HG03565 (cell line): ENCODE measurements around the gene CNRIP1.
A peak's percentile ranks its signal among the peaks of the same experiment; 100 is the strongest.
"Not testable (repeated sequence)": the region's sequence is repeated elsewhere in the genome, so short reads cannot be mapped to it uniquely, and the experiment has no call there.

Experiments used
- ATAC-seq: cut with Tn5 transposase; IDR thresholded peaks from one replicate; pipeline ENCODE4 v1.9.1; 2021; ENCODE audit warnings: mild to moderate bottlenecking, moderate library complexity; ENCODE audit not compliant: unreplicated experiment

Gene CNRIP1

GRCh38 chr2:68341062-68341329, 21.2 kb upstream of the CNRIP1 start:
- ATAC-seq = no peak

- ATAC-seq = no peak
Observed at GRCh38 chr2:68340226-68341061, 20.7 kb upstream of the CNRIP1 start.

DNA sequence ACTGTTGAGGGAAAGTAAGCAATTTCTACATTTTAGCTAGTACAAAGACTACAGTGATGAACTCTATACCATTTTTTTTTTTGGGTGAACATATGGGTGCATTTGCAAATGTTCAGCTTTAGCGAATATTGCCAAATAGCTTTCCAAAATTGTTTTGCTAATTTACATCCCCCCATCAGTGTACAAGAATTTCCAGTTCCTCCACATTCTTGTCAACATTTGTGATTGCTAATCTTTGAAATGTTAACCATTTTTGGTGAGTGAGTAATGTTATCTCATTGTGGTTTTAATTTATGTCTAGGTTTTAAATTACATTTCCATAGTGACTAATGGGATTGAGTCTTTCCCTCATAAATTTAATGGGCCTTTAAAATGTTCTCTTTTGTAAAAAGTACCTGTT, 16.4 kb upstream of the CNRIP1 start:
- no peak for ATAC-seq

DNA sequence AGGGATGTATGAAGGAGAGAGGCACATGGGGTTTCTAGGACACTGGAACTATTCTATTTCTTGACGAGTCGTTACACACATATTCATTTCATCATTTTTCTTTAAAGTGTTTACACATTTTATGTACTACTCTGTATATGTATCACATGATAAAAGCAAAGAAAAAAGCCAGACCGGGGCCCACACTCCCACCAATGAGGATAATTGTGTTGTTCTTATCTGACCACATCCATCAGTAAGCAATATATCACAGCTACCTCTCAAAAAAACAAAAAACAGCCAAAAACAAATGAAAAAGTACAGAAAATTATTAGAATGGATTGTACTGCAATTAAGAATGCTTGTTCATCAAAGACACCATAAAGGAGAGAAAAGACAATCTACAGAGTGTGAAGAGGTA, 14.2 kb upstream of the CNRIP1 start:
- no peak for ATAC-seq

DNA sequence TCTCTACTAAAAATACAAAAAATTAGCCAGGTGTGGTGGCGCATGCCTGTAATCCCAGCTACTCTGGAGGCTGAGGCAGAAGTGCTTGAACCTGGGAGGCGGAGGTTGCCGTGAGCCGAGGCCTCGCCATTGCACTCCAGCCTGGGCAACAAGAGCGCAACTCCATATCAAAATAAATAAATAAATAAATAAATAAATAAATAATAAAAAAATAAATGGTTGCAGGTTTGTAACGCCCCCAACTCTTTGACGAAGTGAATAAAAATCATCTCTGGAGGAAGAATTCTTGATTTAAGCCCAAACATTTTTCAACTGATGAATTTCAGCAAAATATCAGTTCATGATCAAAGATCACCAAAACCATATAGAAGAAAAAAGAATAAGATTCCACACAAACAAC, 13.3 kb upstream of the CNRIP1 start:
- ATAC-seq = no peak

- ATAC-seq = no peak
Observed at GRCh38 chr2:68330691-68331090, 10.9 kb upstream of the CNRIP1 start.

- no peak for ATAC-seq
Observed at GRCh38 chr2:68328901-68329300, 9.2 kb upstream of the CNRIP1 start.

- ATAC-seq = no peak
Observed at GRCh38 chr2:68325056-68325455, 5.3 kb upstream of the CNRIP1 start.

- ATAC-seq = no peak
Observed at GRCh38 chr2:68320118-68320641, 431 bp upstream of the CNRIP1 start.

- no peak for ATAC-seq
Observed at GRCh38 chr2:68318914-68319397, 793 bp downstream of the CNRIP1 start.

- ATAC-seq = no peak
Observed at GRCh38 chr2:68317971-68318913, 1.5 kb downstream of the CNRIP1 start.

DNA sequence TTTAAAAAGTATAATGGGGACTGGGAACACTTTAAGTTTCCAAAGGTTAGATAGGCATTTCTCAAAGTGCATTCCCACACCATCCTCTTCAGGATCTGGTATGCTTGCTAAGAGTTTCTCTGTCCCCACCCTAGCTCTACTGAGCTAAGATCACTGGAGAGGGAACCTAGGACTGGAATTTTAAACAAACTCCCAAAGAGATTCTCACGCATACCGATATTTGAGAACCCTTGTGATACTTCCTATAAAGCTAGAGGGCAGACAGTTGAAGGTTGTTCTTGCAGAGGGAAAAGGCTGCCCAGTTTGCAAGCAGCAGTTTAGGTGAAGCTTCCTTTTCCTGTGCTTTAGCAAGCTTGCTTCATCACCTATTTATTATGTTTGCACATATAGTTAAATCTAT, 3.6 kb downstream of the CNRIP1 start:
- ATAC-seq = no peak

DNA sequence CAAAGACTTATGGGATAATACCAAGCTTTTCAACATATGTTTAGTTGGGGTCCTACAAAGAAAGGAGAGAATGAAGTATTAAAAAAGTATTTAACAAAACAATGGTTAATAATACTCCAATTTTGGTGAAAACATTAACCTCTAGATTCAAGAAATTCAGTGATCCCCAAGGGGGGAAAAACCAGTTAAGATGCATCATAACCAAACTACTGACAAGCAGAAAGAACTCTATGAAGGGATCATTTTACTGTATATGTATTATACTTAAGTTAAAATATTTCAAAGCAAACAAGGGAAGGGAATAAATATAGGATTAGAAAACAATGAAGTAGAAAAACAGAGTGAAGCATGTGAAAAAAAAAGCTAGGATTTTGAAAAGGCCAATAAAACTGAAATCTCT, 8.7 kb downstream of the CNRIP1 start:
- no peak for ATAC-seq

DNA sequence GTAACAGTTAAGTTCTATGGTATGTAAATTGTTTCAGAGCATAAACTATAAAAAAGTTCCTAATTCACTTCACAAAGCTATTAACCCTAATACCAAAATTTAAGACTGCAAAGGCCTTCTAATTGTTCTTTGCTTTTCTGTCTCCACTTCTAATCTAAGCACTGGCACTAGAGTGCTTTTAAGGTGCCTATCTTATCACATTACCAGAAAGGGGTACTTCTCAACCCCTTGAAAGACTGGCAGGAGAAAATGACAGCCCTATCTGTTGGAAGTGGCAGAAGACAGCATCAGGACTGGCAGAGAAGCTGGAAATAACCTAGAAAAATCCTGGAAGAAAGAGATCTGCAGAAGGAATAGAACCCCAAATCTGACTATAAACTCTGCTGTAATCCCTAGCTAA, 10.3 kb downstream of the CNRIP1 start:
- ATAC-seq = no peak

DNA sequence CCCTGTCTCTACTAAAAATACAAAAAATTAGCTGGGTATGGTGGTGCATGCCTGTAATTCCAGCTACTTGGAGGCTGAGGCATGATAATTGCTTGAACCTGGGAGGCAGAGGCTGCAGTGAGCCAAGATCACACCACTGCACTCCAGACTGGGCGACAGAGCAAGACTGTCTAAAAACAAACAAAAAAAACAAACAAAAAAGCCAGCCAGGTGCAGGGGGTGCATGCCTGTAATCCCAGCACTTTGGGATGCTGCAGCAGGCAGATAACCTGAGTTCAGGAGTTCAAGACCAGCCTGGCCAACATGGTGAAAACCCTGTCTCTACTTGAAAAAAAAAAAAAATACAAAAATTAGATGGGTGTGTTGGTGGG, 15.9 kb downstream of the CNRIP1 start:
- not testable (repeated sequence) for ATAC-seq

GRCh38 chr2:68303033-68303901, 16.5 kb downstream of the CNRIP1 start:
- ATAC-seq = no peak

GRCh38 chr2:68302281-68302875, 17.4 kb downstream of the CNRIP1 start:
- no peak for ATAC-seq

DNA sequence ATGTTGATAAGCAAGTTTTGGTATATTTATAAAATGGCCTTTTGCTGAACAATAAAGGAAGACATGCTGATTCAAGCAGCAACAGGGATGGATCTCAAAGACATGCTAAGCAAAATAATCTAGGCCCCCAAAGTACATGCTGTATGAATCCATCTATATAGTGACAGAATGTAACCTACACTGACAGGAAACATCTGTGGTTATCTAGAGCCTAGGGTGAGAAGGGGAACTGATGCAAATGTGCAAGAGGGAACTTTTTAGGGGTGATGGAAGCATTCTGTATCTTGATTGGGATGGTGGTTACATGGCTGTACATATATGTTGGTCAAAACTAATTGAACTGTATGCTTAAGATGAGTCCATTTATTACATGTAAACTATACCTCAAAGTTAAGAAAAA, 24.2 kb downstream of the CNRIP1 start:
- peak; percentile 83 for ATAC-seq

GRCh38 chr2:68294913-68295312, 24.8 kb downstream of the CNRIP1 start:
- ATAC-seq = no peak

DNA sequence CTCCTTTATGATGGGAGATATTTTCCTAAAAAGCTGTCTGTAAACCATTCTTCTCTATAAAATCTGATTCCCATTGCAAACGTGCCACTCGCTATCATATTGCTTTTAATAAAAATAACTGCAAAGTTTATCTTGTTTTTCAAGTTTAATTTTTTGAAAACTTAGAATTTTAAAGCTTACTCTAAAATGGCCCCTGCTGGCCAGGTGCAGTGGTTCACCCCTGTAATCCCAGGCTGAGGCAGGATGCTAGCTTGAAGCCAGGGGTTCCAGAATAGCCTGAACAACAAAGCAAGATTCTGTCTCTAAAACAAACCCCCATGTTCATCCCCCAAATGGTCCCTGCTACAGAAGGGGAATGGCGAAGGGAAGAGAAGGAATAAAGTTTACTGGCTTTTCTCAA, 25.6 kb downstream of the CNRIP1 start:
- ATAC-seq = no peak
